Measurements from ENCODE around the gene ECT2.
"Not testable (repeated sequence)": the region's sequence is repeated elsewhere in the genome, so short reads cannot be mapped to it uniquely, and the experiment has no call there.

Gene ECT2

GRCh38 chr3:172739462-172739861 is 11.1 kb upstream of the ECT2 start:
- DNase-seq: no peak

GRCh38 chr3:172746475-172746874 is 4.1 kb upstream of the ECT2 start:
- DNase-seq: no peak

GRCh38 chr3:172749230-172749965 is 1.1 kb upstream of the ECT2 start:
- DNase-seq: peak; percentile 71

- DNase-seq: no peak
These were observed 508 bp upstream of the ECT2 start for GRCh38 chr3:172750069-172750367.

GRCh38 chr3:172751175-172751704 is 714 bp downstream of the ECT2 start:
- DNase-seq: peak; percentile 10

GRCh38 chr3:172752651-172753050 is 2.1 kb downstream of the ECT2 start:
- DNase-seq: no peak

- DNase-seq: no peak
These were observed 2.6 kb downstream of the ECT2 start for GRCh38 chr3:172753125-172753524.

- DNase-seq: not testable (repeated sequence)
These were observed 9.9 kb downstream of the ECT2 start for GRCh38 chr3:172760416-172760815.

- DNase-seq: no peak
These were observed 15.7 kb downstream of the ECT2 start for GRCh38 chr3:172766241-172766640.

GRCh38 chr3:172766718-172767405 is 16.3 kb downstream of the ECT2 start:
- DNase-seq: no peak

- no peak for DNase-seq
These were observed 19.9 kb downstream of the ECT2 start for GRCh38 chr3:172770382-172770781.

- DNase-seq: no peak
These were observed 21.1 kb downstream of the ECT2 start for GRCh38 chr3:172771672-172772071.

GRCh38 chr3:172776049-172776717 is 25.7 kb downstream of the ECT2 start:
- no peak for DNase-seq

- DNase-seq: no peak
These were observed 27.4 kb downstream of the ECT2 start for GRCh38 chr3:172777901-172778300.

GRCh38 chr3:172782235-172782634 is 31.7 kb downstream of the ECT2 start:
- no peak for DNase-seq

- no peak for DNase-seq
These were observed 35.5 kb downstream of the ECT2 start for GRCh38 chr3:172786036-172786435.

- no peak for DNase-seq
These were observed 36.5 kb downstream of the ECT2 start for GRCh38 chr3:172787019-172787418.

- DNase-seq: no peak
These were observed 37.2 kb downstream of the ECT2 start for GRCh38 chr3:172787746-172788145.

- DNase-seq: no peak
These were observed 48.7 kb downstream of the ECT2 start for GRCh38 chr3:172799246-172799645.

GRCh38 chr3:172800156-172800555 is 49.6 kb downstream of the ECT2 start:
- no peak for DNase-seq

- DNase-seq: no peak
These were observed 53.0 kb downstream of the ECT2 start for GRCh38 chr3:172803489-172803888.

GRCh38 chr3:172804323-172804722 is 53.8 kb downstream of the ECT2 start:
- DNase-seq: no peak

- no peak for DNase-seq
These were observed 58.5 kb downstream of the ECT2 start for GRCh38 chr3:172808969-172809546.

GRCh38 chr3:172811099-172811498 is 60.6 kb downstream of the ECT2 start:
- DNase-seq: no peak

Data from amniotic stem cell (primary cell).